Astrocyte of the spinal cord (primary cell): ENCODE results near the gene NR5A2.

Experiments used
- DNase-seq: peaks from one replicate; pipeline ENCODE4 v3.0.0; 2011; ENCODE audit warnings: low read depth, low spot score
- H3K4me3 ChIP-seq: 2 replicates; pipeline ENCODE4 v1.5.1; 2011; ENCODE audit warnings: low read depth, mild to moderate bottlenecking, low read length, moderate library complexity
- CTCF ChIP-seq: IDR thresholded peaks from 2 replicates; pipeline ENCODE4 v1.5.1; 2012; ENCODE audit warnings: low read depth, mild to moderate bottlenecking, low read length, inconsistent platforms
- in situ Hi-C: cut with HindIII; loops from 2 replicates; pipeline ENCODE4 v1.10.0; 2017; ENCODE audit warnings: low sequenced_read_pairs

Gene NR5A2

DNA sequence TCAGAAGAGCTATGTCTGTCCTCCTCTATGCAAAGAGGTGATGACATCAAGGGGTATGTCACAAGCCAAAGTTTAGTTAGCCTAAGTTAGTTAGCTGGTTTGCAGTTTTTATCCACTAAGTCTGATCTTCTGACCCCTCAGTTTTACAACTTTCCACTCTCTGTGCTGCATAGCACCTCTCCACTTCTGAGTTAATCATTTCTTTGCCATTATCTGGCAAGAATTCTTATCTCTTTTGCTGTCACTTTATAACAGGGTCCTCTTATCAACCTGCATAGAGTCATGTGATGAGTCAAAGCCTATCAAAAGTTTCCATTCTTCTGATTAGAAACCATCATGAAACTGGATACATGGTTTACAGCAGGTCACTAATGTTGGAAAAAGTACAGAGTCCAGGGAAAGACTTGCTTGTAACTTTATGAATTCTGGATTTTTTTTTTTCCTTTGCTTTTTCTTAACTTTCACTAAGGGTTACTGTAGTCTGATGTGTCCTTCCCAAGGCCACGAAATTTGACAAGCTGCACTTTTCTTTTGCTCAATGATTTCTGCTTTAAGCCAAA is at the start of gene NR5A2:
Gene NR5A2 (plus strand): TSS at position 447 of the 560 bp plus-strand sequence. CDS start 138 bp downstream, outside the sequence.
- no peak for DNase-seq
- H3K4me3 ChIP-seq = no peak within 1 kb of the TSS
- no peak for TF ChIP-seq CTCF
- in situ Hi-C loops = no loop called here

- no peak for TF ChIP-seq CTCF
- DNase-seq = no peak
- no peak overlapping the region for H3K4me3 ChIP-seq
- in situ Hi-C loops = no loop called here
Observed at GRCh38 chr1:199978408-199978940, 49.0 kb upstream of the NR5A2 start.

- TF ChIP-seq CTCF = no peak
- DNase-seq = no peak
- in situ Hi-C loops = no loop called here
- no peak overlapping the region for H3K4me3 ChIP-seq
Observed at GRCh38 chr1:199979071-199979470, 48.4 kb upstream of the NR5A2 start.

GRCh38 chr1:199981584-199981983 is 45.9 kb upstream of the NR5A2 start:
- in situ Hi-C loops = no loop called here
- DNase-seq = no peak
- no peak overlapping the region for H3K4me3 ChIP-seq
- TF ChIP-seq CTCF = no peak

DNA sequence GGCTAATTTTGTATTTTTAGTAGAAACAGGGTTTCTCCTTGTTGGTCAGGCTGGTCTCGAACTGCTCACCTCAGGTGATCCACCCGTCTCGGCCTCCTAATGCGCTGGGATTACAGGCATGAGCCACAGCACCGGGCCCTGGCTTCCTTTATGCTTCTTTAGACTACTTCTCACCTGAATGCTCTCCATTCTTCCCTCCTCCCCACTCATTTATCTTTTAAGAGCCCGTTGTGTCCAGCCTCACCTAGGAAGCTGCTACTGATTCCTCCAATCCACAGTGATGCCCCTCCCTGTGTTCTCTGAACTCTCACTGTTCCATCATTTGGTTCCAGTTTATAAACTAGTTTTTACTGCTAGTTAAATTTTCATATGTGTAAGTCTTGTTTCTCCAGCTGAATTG is 44.9 kb upstream of the NR5A2 start:
- no peak for DNase-seq
- no peak overlapping the region for H3K4me3 ChIP-seq
- TF ChIP-seq CTCF = no peak
- in situ Hi-C loops = no loop called here

DNA sequence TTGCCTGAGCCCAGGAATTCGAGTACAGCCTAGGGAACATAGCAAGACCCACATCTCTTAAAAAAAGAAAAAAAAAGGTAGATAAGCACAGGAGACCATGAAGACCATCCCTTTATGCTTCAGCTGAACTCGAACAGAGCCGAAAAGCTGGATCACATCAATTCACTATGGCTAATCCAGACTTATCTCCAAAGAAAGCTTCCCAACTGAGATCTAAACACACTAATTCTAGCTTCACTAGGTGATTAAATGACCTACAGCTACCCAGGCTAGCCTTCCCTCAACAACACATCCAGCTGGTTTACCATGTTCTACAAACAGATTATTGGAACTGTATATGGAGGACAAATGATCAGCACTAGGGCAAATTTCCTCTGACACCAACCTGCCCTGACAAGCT is 44.0 kb upstream of the NR5A2 start:
- DNase-seq = no peak
- no peak for TF ChIP-seq CTCF
- in situ Hi-C loops = no loop called here
- no peak overlapping the region for H3K4me3 ChIP-seq
